Upper lobe of left lung (tissue), 4 donors: ENCODE data around the gene PDE4D.

Experiments
- EP300 ChIP-seq, 4 donors: sonication (generic); formaldehyde crosslinking; IDR thresholded peaks; one replicate each; pipeline ENCODE4 v1.5.1; 2017; ENCODE audit warnings: antibody characterized with exemption in 4 of 4, control low read depth in 2 of 4
- POLR2A ChIP-seq, 4 donors: fragments of 450-650 bp; IDR thresholded peaks; one replicate each; pipeline ENCODE4 v1.5.1; 2016 to 2017; ENCODE audit warnings: antibody characterized with exemption in 4 of 4, mild to moderate bottlenecking in 2 of 4
- TF ChIP-seq, protein P1 (sequence below), 6 experiments: fragments of 450-650 bp in 4 of 6; fragments of 200-600 bp in 2 of 6; sonication (generic) in 2 of 6; IDR thresholded peaks; one replicate each; pipeline ENCODE4 v1.5.1; 2016 to 2019; ENCODE audit warnings: antibody characterized with exemption in 6 of 6

DNA sequence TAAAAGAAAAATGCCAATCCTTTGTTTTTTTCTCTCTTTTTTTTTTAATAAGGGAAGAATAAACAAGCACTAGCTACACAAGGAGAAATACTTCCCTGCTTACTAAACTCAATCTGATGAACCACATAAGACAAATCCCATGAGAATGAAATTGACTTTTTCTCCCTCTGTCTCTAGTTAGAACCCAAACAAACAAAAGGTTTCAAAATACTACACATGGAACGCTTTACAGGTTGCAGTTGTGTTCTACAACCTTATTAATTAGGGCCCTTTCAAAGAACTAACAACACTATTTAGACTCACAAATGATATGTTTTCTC, 124.5 kb downstream of the PDE4D start:
- no peak for TF ChIP-seq EP300 (IDR thresholded peaks at IDR 0.05)
- TF ChIP-seq, protein P1, sequence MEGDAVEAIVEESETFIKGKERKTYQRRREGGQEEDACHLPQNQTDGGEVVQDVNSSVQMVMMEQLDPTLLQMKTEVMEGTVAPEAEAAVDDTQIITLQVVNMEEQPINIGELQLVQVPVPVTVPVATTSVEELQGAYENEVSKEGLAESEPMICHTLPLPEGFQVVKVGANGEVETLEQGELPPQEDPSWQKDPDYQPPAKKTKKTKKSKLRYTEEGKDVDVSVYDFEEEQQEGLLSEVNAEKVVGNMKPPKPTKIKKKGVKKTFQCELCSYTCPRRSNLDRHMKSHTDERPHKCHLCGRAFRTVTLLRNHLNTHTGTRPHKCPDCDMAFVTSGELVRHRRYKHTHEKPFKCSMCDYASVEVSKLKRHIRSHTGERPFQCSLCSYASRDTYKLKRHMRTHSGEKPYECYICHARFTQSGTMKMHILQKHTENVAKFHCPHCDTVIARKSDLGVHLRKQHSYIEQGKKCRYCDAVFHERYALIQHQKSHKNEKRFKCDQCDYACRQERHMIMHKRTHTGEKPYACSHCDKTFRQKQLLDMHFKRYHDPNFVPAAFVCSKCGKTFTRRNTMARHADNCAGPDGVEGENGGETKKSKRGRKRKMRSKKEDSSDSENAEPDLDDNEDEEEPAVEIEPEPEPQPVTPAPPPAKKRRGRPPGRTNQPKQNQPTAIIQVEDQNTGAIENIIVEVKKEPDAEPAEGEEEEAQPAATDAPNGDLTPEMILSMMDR (IDR thresholded peaks at IDR 0.05): no peak
- TF ChIP-seq POLR2A (IDR thresholded peaks at IDR 0.05): no peak
